ENCODE measurements around the gene SZT2.

DNA sequence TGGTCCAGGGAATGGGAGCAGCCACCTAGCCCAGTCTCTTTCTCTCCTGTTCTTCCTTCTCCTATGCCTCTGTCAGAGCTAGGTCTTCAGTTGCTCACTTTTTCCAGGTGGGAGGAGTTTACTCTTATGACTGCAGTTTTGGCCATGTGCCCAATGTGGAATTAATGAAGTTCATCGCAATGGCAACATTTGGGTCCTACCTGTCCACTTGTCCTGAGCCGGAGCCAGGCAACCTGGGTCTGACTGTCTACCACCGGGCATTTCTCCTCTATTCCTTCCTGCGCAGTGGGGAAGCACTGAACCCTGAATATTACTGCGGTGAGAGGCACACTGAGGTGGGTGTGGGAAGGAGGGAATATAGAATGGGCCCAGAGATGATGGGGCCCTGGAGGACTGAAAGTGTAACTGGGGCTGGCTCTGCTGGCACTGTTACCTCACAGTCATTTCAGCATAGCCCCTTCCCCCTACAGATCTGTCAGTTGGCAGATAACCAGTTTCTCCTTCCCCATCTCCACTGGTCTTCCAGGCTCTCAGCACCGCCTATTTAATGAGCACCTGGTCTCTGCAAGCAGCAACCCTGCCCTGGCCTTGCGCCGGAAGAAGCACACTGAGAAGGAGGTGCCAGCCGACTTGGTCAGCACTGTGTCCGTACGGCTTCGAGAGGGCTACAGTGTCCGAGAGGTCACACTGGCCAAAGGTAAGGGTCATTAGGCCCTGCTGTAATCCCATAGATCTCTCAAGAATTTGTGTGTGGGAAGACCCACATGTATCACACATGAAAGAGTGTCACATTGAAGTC lies 30.1 kb downstream of the SZT2 start:
- TF ChIP-seq, protein P1, sequence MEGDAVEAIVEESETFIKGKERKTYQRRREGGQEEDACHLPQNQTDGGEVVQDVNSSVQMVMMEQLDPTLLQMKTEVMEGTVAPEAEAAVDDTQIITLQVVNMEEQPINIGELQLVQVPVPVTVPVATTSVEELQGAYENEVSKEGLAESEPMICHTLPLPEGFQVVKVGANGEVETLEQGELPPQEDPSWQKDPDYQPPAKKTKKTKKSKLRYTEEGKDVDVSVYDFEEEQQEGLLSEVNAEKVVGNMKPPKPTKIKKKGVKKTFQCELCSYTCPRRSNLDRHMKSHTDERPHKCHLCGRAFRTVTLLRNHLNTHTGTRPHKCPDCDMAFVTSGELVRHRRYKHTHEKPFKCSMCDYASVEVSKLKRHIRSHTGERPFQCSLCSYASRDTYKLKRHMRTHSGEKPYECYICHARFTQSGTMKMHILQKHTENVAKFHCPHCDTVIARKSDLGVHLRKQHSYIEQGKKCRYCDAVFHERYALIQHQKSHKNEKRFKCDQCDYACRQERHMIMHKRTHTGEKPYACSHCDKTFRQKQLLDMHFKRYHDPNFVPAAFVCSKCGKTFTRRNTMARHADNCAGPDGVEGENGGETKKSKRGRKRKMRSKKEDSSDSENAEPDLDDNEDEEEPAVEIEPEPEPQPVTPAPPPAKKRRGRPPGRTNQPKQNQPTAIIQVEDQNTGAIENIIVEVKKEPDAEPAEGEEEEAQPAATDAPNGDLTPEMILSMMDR (IDR thresholded peaks at IDR 0.05): no peak
- no peak for TF ChIP-seq POLR2A (IDR thresholded peaks at IDR 0.05)

All from tibial nerve (tissue), 3 donors.